AG09319 (cell line): ENCODE results near the gene OPCML.

ENCODE experiments used
- DNase-seq: peaks from one replicate; pipeline ENCODE4 v3.0.0-alpha.2; 2010; ENCODE audit warnings: low read depth; ENCODE audit errors: extremely low read depth
- TF ChIP-seq, protein P1 (sequence below): IDR thresholded peaks from 2 replicates; pipeline ENCODE4 v1.5.1; 2011; ENCODE audit warnings: low read depth, mild to moderate bottlenecking, inconsistent platforms, low read length, moderate library complexity

OPCML gene

DNA sequence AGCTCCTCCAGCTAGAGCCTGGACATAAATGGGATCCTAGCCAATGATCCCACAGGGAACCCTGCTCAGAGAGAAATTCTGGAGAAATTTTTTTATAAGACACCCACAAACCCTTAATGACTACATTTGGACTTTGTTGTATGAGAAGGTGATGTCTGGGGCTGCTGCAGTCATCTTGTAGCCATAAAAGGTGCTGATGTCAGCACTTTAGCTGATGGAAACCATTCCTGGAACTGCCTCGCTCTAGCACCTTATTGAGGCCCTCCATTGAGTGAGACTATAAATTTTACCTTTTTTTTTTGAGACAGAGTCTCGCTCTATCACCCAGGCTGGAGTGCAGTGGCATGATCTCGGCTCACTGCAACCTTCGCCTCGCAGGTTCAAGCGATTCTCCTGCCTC is 610.7 kb downstream of the OPCML start:
- DNase-seq = no peak
- TF ChIP-seq, protein P1, sequence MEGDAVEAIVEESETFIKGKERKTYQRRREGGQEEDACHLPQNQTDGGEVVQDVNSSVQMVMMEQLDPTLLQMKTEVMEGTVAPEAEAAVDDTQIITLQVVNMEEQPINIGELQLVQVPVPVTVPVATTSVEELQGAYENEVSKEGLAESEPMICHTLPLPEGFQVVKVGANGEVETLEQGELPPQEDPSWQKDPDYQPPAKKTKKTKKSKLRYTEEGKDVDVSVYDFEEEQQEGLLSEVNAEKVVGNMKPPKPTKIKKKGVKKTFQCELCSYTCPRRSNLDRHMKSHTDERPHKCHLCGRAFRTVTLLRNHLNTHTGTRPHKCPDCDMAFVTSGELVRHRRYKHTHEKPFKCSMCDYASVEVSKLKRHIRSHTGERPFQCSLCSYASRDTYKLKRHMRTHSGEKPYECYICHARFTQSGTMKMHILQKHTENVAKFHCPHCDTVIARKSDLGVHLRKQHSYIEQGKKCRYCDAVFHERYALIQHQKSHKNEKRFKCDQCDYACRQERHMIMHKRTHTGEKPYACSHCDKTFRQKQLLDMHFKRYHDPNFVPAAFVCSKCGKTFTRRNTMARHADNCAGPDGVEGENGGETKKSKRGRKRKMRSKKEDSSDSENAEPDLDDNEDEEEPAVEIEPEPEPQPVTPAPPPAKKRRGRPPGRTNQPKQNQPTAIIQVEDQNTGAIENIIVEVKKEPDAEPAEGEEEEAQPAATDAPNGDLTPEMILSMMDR = no peak

DNA sequence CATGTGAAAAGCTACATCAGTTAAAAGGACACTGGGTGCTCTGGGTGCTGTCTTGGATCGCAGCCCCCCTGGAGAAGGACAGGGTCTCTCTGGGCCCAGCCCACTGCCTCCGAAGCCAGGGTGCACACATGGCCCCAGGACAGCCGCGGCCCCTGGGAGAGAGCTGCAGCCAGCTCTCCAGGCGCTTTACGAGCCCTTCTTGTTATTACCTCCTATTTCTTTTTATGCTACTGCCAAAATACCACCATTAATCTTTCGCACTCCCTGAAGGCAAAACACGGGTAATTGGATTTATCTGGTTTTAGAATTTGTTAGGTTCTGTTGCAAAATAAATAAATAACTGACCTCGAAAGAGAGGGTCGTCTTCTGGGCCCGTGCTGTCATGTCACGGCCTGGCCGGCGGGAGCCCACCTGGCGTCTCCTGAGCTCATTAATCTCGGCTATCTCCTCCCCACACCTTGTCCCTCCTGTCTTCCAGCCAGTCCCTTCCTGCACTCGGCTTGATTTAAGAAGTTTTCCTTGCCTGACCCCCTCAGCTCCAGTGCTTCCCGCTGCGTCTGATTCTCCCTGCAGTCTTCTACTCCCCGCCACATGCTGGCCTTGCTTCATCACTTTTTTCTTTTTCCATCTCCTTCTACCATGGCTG is 611.7 kb downstream of the OPCML start:
- TF ChIP-seq, protein P1 = no peak
- DNase-seq = no peak

DNA sequence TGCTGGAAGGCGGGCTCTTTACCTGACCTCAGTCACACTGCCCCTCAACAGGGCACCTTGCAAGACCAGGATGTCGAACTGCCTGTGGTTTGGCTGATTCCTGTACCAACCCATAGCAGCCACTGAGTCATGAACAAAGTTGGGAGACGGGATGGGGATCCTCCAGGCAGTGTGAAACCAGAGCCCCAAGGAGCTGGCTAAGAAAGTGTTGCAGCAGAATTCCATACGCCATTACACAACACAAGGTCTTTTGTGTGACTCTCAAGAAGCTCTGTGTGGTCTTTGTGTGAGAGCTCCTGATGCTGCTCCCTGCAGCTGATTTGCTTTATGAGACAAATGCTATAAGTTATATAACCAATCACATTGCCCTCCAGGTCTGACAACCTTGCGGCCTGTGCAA is 617.7 kb downstream of the OPCML start:
- no peak for DNase-seq
- TF ChIP-seq, protein P1 = no peak

DNA sequence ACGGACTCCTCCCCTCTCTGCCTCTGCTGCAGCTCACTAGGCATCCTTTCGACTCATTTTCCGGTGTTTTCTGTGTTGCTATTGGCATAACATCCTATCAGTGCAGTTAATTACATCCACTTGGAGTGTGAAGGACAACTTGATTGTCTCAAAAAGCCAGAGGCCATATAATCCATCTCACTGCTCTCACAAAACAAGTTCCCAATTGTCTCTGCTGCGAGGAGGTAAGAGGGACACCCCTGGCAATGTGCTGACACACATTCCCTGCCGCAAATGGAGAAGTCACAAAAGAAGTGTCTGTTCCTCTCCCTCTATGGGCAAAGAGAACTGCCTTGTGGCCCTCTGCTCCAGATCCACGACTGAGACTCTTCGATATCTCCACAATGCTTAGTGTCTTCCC is 618.4 kb downstream of the OPCML start:
- DNase-seq = no peak
- TF ChIP-seq, protein P1 = no peak

DNA sequence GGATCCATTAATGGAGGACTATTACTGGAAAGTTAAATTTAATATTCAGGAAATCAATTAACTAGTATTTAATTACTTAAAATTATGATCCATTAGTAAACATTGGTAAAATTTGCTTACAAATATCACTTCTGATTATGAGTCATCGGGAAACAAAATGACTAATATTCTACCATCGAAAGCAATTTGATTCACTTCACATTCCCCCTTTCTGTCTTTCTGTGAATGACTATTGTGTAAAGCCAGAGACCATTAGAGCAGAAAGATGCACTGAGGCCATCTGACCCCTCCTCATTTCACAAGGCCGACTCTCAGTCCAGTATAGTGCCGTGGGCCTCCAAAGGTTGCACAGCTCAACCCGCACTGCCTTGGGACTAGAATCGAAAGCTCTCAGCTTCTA is 619.0 kb downstream of the OPCML start:
- TF ChIP-seq, protein P1 = no peak
- DNase-seq = no peak

DNA sequence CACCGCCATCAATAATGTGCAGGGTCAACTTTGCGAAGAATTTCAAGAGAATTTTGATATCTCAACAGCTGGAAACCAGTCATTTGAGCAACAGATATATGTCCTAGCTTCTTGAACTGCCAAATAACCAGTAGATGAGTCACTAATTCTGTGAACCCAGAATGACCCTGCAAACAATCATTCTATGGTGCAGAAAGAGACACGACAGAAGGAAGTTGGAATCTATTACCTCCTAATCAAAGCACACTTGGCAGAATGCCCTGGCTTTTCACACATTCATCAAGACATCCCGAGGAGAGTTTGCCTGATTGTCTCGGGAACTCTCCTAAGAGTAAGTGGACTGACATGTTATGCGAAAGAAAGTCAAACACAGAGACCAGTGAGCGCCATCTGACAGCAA is 621.1 kb downstream of the OPCML start:
- TF ChIP-seq, protein P1 = no peak
- DNase-seq = no peak

DNA sequence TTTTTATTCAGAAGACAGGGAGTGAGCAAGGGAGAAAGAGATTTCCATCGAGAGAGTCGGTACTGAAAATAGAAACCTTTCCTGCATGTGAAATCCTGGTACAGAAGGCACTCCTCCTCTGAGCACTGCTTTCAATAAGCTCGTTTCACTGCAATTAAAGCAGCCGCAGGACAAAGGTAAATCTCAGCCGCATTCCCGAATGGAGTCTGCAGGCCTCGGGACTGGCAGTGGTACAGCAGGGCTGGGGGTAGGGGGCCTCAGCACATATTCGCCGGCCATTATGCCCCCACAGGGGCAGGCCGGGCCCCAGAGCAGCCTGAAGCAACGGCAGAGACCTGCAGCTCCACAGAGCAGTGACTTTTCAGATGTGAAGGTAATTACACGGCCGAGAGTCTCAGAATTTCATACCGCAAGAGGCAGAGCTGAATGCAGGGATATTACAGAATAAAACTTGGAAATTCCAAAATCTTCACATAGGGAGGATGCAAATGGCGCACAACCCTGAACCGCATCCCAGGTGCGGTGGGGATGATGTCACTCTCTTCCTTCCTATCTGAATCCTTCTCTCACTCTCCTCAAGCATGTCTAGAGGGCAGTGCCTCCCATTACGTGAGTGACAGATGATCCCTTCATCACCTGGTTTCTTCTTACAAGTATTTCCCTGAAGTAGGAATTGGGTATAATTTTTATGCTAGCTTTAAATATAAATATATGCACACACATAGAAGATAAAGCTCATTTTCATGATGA is 622.1 kb downstream of the OPCML start:
- DNase-seq = no peak
- TF ChIP-seq, protein P1 = no peak
